Activated CD4-positive, CD25-positive, alpha-beta regulatory T cell treated with anti-CD3 and anti-CD28 coated beads, Interleukin-2, amount 50 U/mL, for 16 hours (primary cell): Measurements from ENCODE around the gene CTBP2.

Experiments used
- DNase-seq: peaks from one replicate; pipeline ENCODE4 v3.0.0-alpha.2; 2020; ENCODE audit warnings: low read depth, low spot score

Gene CTBP2

DNA sequence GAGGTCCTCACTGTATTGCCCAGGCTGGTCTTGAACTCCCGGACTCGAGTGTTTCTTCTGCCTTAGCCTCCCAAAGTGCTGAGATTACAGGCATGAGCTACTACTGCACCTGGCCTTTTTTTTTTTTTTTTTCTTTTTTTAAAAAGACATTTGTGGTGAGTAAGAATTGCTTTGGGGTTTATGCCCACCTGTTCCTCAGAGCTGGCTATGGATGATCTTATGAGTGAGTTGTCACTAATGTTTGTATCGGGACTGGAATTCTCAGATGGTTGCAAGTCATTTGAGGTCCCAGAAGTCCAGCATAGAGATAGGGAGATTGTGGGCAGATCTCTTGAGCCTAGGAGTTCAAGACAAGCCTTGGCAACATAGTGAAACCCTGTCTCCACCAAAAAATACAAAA is 183.2 kb downstream of the CTBP2 start:
- DNase-seq: no peak

DNA sequence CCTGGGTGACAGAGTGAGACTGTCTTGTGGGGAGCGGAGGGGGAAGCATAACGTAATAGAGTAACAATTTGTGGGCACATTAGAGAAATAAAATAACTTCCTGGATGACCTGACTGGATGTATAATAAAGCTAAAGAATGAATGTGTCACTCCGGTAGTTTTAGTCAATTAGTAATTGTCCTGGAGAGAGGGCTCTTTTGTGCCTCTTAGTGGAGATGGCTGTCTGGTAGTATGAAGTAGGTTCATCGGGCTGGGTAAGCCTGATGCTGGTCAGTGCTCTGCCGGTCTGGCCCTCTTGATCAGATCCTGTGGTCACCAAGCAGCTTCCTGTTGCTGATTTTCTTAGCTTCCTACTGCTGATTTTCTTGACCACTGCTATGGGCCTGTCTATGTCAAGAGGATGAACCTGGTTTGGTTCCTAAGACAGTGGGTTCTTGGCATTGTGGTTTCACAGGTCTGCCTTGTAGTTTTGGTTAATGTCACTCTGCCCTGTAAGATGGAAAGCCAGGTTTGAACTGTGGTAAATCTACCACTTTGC is 184.3 kb downstream of the CTBP2 start:
- no peak for DNase-seq

DNA sequence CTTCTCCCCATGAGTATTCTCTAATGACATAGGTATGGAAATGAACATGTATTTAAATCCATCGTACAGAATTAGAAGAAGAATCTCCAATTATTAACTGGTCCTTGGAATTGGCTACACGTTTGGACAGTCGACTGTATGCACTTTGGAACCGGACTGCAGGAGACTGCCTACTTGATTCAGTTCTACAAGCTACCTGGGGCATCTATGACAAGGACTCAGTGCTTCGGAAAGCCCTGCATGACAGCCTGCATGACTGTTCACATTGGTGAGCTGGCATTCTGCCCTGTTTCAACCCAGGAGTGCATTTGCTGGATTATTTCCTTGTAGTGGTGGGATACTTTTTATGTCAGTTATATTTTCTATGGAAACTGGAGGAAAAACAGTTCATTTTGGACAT is 186.2 kb downstream of the CTBP2 start:
- no peak for DNase-seq

DNA sequence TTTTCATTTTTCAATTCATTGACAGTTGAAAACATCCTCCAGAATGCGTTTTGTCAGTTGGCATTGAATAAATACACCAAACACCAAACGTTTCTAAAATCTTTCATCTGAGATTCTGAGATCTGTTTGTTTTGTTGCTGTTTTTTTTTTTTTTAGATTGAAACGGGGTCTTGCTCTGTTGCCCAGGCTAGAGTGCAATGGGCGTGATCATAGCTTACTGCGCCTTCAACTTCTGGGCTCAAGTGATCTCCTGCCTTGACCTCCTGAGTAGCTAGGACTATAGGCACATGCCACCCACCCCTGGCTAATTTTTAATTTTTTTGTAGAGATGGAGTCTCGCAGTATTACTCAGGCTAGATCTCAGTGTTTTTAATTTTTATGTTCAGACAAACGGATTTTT is 187.7 kb downstream of the CTBP2 start:
- no peak for DNase-seq

DNA sequence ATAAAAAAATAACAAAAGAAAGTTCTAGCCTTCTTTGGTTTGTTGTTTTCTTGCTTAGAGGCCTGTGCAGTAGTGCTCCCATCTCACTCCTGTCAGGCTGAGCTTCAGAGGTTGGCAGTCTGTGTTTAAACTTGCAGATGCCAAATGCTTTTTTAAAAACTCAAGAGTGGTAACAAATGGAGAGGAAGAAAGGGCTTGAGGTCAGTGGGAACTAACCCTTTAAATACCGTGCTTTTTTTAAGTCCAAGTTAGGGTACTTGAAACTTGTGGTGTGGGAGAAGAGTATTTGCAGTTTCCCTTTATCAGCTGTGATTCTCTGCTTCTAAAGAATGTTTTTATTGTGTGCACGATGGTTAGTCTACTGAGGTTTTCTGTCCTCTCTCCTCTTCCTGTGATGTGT is 189.1 kb downstream of the CTBP2 start:
- no peak for DNase-seq

DNA sequence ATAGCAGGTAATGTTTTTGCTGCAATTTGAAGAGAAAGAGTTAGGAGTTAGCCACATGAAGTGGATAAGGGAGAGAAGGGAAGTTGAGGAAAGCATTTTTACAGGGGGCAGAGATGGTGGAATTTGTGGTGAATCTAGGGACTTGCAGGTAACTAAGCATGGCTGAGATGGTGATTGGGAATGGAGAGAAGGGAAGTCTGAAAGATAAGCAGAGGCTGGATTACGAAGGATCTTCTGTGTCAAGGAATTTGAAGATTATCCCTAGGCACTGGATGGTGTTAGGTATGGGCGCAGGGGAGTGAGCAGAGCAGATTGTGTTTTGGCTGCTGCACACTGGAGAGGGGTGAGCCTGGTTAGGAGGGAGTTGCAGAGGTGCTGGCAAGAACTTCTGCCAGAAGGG is 193.1 kb downstream of the CTBP2 start:
- no peak for DNase-seq

DNA sequence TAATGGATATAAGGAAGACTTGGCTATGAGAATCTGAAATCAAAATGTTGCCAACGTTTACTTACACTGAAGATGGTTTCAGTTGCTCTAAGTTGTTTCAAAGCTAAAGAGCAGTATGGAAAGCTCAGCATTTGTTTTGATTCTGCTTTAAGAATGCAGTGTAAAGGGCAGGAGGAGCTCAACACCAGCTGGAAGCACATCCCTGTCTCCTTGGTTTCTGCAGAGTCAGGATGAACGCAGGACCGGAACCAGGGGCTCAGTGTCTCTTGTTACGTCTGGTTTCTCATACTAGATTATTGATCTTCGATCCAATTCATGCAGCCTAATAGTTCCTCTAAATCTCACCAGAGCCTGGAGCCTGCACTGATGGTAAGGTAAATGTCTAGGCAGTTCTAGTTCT is 194.4 kb downstream of the CTBP2 start:
- DNase-seq: no peak

DNA sequence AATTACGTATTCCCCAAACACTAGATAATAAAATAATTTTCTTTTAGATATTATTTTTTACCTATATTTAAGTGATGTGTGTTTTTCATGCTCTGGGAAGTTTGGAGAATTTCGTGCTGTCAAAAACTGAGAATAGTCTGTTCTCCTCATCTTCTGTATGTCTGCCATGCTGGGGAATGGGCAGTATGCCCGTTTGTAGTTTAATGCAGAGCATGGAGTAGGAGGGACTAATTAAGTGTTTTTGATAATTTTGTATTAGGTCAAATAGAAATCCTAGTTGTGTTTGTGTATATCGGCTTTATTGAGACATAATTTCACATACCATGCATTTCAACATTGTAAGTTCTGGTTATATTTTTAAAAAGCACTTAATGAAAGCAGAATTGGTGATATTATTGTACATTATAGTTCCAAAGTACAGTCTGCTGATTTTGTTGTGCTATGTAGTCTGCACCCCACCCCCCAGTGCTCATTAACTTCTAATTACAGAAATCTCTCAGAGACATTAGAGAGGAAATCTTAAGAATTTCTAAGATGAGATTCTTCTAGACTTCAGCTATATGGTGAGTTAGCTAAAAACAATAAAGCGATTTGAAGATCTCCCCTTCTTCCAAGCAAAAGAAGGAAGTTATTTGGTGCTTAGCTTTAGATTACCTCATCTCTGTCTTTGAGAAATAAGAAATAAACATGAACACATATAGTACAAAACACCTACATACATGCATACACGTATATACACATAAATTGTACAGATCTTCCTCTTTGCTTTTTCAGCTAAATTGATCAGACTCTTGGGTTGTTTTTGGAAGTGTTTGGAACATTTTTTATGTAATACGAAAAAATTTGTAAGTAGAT is 196.3 kb downstream of the CTBP2 start:
- DNase-seq: no peak

DNA sequence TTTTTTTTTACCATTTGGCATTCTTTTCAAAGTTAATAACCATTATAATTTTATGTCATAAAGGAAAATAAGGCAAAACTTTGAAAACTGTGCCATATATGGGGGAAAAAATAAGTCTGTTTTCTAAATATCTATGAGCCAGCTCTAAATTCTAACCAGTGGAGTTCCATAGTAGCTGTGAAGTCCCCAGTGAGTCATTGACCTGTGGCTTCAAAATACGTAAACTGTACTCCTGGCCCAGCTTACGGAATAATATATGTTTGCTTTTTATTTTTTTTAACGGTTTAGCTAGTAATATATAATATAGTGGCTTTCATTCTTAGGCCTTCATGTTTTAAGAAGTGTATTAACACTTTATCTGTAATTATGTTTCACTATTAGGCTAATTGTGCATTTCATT is 197.9 kb downstream of the CTBP2 start:
- DNase-seq: no peak

DNA sequence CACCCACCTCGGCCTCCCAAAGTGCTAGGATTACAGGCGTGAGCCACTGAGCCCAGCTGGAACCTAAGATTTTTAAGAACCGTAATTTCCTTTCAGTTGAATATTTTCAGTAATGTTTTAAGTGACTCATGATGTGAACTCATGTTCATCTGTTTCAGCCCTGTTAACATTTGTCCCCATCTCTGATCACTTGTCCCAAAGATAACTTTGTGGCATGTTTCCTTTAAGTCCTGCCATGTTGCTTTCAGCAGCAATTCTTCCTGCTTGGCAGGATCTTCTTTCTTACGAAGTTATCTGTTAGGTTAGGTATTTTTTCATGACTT is 199.2 kb downstream of the CTBP2 start:
- DNase-seq: no peak

DNA sequence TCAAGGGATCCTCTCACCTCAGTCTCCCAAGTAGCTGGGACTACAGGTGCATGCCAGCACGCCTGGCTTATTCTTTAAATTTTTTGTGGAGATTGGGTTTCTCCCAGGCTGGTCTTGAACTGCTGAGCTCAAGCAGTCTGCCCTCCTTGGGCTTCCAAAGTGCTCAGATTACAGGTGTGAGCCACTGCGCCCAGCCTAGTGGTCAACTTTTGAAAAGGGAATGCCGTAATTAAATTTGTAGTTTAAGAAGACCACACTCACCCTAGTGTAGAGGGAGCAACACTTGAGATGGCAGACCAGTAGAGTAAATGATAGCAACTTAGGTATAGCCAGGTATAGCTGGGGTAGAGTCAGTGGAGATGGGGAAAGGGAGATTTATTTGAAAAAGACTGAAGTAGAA is 200.8 kb downstream of the CTBP2 start:
- no peak for DNase-seq

DNA sequence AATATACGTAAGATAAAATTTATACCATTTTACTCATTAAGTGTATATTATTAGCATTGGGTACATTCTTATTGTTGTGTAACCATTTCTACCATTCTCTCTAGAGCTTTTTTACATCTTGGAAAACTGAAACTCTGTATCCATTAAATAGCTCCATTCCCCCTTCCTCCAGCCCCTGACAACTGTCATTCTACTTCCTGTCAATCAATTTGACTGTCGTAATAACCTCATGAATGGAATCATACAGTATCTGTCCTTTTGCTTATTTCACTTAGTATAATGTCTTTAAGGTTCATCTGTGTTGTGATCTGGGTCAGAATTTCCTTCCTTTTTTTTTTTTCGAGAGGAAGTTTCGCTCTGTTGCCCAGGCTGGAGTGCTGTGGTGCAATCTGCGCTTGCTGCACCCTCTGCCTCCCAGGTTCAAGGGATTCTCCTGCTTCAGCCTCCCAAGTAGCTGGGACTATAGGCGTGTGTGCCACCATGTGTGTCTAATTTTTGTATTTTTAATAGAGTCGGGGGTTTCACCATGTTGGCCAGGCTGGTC is 202.9 kb downstream of the CTBP2 start:
- no peak for DNase-seq

DNA sequence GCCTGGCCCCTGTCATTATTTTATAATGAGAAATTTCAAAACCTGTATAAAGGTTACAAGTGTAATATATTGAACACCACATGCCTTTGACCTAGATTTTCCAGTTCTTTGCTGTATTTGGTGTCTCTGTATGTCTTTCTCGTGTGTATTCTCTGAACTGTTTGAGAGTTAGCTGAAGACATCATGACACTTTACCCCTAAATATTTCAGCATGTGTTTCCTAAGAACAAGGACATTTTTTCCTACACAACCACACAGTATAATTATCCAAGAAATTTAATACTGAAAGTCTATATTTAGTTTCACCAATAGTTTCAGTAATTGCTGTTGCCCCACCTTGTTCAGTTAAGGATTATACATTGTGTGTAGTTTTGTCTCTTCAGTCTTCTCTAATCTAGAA is 203.6 kb downstream of the CTBP2 start:
- DNase-seq: no peak

DNA sequence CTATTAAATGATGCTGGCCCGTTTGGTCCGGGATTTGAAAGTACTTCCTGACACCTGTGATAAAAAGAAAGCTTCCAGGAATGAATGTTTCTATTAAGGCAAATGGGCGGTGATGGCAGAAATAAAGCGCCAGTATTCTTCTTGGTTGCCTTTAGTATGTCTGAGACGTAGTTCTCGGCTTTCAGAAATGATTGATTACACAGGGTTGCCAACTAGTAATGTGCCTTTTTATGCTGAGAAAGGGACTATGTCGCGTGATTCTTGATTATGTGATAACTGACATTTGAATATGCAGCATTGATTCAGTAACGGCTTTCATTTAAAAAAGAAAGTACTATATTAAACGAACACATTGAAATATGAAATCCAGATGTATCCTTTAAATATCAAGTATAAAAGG is 204.5 kb downstream of the CTBP2 start:
- DNase-seq: no peak

DNA sequence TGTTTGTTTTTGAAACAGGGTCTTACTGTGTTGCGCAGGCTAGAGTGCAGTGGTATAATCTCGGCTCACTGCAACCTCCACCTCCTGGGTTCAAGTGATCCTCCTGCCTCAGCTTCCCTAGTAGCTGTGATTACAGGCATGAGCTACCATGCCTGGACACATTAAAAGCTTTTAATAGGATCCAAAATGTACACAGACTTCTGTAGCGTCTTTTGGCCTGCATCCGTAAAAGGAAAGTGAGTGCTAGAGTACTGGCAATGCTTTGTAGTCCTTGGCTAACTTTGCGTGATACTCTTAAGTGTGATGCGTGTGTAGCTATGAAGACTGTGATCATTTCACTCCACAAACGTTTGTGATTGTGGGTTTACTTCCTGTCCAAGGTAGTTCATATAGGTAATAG is 205.1 kb downstream of the CTBP2 start:
- no peak for DNase-seq

DNA sequence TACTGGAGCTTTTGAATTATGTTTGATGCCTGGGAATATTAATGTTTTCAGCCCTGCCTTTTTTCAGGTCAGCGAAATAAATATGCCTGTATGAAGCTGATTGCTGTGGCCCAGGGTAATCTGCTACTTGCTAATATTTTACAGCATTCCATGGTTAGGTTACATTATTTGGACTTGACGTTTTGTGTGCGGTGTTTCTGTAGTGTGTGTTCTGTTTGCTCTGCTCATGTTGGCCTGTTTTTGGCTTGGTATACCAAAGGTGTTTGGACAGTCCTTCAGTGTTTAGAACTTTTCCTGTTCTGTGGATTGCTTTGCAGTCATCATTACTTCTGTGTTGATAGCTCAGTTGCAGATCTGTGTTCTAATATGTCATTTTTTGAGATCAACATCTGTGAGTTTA is 206.9 kb downstream of the CTBP2 start:
- DNase-seq: no peak

DNA sequence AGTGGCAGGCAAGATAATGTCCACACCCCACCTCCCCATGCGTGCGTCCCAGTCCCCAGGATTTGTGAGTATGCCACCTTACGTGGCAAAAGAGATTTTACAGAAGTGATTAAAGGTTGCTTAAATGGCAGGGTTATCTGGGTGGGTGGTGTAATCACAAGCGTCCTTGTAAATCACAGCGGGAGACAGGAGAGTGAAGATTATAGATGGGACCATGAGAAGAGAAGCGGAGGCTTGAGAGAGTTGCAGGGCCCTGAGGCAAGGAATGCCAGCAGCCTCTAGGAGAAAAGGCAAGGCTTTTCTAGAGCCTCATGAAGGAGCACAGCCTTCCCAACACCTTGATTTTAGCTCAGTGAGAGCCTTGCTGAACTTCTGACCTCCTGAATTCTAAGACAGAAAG is 208.2 kb downstream of the CTBP2 start:
- no peak for DNase-seq

DNA sequence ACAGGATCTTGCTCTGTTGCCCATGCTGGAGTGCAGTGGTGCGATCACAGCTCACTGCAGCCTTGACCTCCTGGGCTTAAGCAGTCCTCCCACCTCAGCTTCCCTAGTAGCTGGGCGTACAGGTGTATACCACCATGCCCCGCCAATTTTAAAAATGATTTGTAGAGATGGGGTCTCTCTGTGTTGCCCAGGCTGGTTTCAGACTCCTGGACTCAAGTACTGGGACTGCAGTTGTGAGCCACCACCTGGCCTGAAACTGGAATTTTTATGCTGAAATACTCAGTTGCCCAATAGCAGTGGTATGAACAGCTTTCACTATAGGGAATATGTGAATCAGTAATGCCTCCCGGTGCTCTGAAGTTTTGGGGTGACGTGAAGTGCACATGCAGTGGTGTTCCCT is 210.8 kb downstream of the CTBP2 start:
- DNase-seq: no peak

DNA sequence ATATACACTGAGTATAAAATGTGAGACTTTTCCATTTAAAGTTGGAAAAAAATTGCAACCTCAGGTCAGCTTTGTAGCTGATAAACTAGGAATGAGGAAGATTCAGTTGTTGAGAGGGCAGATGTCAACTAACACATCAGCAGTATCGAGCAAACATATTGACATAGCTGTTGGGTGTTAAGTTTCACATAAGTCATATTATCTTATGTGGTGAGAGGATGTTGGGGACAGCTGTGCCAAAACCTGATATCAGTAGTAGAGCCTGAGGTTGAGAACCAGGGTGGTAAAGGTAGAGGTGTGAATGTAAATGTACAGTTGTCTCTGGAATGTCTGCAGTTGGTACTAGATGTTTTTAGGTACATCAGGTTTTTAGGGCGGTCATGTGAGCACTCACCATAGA is 213.4 kb downstream of the CTBP2 start:
- no peak for DNase-seq

DNA sequence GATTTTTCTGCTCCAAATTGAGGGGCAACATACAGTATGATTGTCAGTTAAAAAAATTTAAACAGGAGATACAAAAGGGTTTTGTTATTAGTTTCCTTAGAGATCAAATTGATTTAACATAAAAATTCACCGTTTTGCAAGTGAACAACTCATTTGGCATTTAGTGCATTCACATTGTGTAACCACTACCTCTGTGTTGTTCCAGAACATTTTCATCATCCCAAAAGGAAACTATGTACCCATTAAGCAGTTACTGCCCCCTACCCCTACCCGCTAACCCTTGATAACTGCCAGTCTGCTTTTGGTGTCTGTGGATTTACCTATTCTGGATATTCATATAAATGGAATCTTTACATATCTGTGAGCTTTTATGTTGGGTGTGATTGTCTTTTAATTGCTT is 215.4 kb downstream of the CTBP2 start:
- no peak for DNase-seq

DNA sequence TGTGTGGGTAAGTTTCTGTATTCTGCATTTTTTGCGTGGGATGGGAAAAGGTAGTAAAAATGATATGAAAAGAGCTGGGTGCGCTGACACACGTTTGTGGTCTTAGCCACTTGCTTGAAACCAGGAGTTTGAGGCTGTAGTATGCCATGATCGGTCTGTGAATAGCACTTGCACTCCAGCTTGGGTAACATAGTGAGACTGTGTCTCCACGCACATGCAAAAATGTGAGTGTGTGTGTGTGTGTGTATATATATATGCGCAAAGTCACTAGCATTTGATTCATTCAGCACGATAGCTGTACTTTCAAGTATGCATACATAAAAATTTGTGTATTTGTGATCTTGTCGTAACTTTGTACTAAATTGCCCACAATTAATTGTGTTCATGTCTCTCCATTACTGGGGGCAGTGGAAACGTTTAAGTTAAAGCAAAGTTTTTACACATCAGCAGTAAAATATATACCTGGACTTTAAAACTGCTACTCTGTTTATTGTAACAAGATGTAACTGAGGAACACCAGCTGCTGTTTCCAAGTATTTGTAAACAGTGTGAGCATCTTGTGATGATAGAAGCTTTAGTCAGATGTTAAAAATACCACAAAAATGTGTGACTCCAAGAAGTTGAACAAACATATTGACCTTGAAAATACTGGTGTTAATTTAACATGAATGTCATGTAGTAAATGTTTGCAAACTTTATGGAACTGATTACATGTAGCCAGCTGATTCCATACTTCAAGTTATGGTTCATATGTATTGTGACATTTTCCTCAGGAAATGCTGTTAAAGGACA is 216.9 kb downstream of the CTBP2 start:
- DNase-seq: no peak

DNA sequence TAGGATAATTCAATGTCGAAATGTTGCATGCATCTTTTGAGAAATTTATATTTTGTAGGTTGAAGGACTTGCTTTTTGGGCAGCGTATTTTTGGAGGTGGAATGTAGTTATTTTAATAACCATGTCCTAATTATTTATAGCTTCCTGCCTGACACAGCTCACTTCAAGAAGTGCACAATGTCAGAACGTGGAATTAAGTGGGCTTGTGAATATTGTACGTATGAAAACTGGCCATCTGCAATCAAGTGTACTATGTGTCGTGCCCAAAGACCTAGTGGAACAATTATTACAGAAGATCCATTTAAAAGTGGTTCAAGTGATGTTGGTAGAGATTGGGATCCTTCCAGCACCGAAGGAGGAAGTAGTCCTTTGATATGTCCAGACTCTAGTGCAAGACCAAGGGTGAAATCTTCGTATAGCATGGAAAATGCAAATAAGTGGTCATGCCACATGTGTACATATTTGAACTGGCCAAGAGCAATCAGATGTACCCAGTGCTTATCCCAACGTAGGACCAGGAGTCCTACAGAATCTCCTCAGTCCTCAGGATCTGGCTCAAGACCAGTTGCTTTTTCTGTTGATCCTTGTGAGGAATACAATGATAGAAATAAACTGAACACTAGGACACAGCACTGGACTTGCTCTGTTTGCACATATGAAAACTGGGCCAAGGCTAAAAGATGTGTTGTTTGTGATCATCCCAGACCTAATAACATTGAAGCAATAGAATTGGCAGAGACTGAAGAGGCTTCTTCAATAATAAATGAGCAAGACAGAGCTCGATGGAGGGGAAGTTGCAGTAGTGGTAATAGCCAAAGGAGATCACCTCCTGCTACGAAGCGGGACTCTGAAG is 217.8 kb downstream of the CTBP2 start:
- DNase-seq: no peak
